Neural progenitor cell (in vitro differentiated cells): ENCODE results near the gene APLP2. TPM values are rescaled to one million over a fixed set of nuclear protein-coding genes. Genes with fewer than 3 reads are reported as not detected.

Source experiments
- DNase-seq: peaks from one replicate; pipeline ENCODE4 v3.0.0-alpha.2; 2016; ENCODE audit warnings: low spot score
- H2AFZ ChIP-seq: fragments of 200-600 bp; sonication (generic); replicated peaks from 2 replicates; pipeline ENCODE4 v1.6.1; 2016; ENCODE audit warnings: antibody characterized with exemption
- H3F3A ChIP-seq: fragments of 200-600 bp; sonication (generic); 2 replicates; pipeline ENCODE4 v1.6.1; 2016; ENCODE audit warnings: antibody characterized with exemption, low read depth
- H3K27ac ChIP-seq: fragments of 200-600 bp; sonication (generic); 2 replicates; pipeline ENCODE4 v1.5.1; 2016; ENCODE audit warnings: mild to moderate bottlenecking
- H3K27me3 ChIP-seq: fragments of 200-600 bp; sonication (generic); 2 replicates; pipeline ENCODE4 v1.6.1; 2016; ENCODE audit warnings: mild to moderate bottlenecking, moderate library complexity
- H3K36me3 ChIP-seq: fragments of 200-600 bp; sonication (generic); 2 replicates; pipeline ENCODE4 v1.5.1; 2016
- H3K4me1 ChIP-seq: fragments of 200-600 bp; sonication (generic); 2 replicates; pipeline ENCODE4 v1.6.1; 2016; ENCODE audit warnings: mixed run types
- H3K4me2 ChIP-seq: fragments of 200-600 bp; sonication (generic); 2 replicates; pipeline ENCODE4 v1.6.1; 2016
- H3K4me3 ChIP-seq: fragments of 200-600 bp; sonication (generic); 2 replicates; pipeline ENCODE4 v1.5.1; 2016
- H3K79me2 ChIP-seq: fragments of 200-600 bp; sonication (generic); 2 replicates; pipeline ENCODE4 v1.6.1; 2016; ENCODE audit warnings: low read depth
- H3K9ac ChIP-seq: fragments of 200-600 bp; sonication (generic); 2 replicates; pipeline ENCODE4 v1.6.1; 2016
- H3K9me3 ChIP-seq: fragments of 200-600 bp; sonication (generic); 2 replicates; pipeline ENCODE4 v1.5.1; 2016; ENCODE audit warnings: low read depth
- H4K20me1 ChIP-seq: fragments of 200-600 bp; sonication (generic); 2 replicates; pipeline ENCODE4 v1.6.1; 2016; ENCODE audit warnings: low read depth
- H3K27ac Mint-ChIP-seq: 3 replicates; pipeline ENCODE4 v1.8.0; 2021; ENCODE audit warnings: mixed read lengths
- H3K27me3 Mint-ChIP-seq: 2 replicates; pipeline ENCODE4 v1.8.0; 2022; ENCODE audit warnings: low read depth, mild to moderate bottlenecking, inconsistent platforms, moderate library complexity, mixed read lengths; ENCODE audit not compliant: insufficient read depth
- H3K36me3 Mint-ChIP-seq: 3 replicates; pipeline ENCODE4 v1.8.0; 2021; ENCODE audit warnings: mixed read lengths
- H3K4me1 Mint-ChIP-seq: 3 replicates; pipeline ENCODE4 v1.8.0; 2021; ENCODE audit warnings: mixed read lengths
- H3K4me3 Mint-ChIP-seq: 3 replicates; pipeline ENCODE4 v1.8.0; 2021; ENCODE audit warnings: mild to moderate bottlenecking, moderate library complexity, mixed read lengths
- H3K9me3 Mint-ChIP-seq: 3 replicates; pipeline ENCODE4 v1.8.0; 2020; ENCODE audit warnings: mixed read lengths
- EZH2 ChIP-seq: fragments of 200-600 bp; sonication (generic); IDR thresholded peaks from 2 replicates; pipeline ENCODE4 v1.6.1; 2017; ENCODE audit warnings: antibody characterized with exemption, mild to moderate bottlenecking, moderate library complexity
- EZH2phosphoT487 ChIP-seq: fragments of 200-600 bp; sonication (generic); IDR thresholded peaks from 2 replicates; pipeline ENCODE4 v1.6.1; 2017; ENCODE audit warnings: antibody characterized with exemption
- total RNA-seq: library from RNA; depleted of rRNA; stranded (reverse); fragments of >200 nt; gene quantifications from 2 replicates; pipeline ENCODE4 v1.2.3, GENCODE V29; 2015; ENCODE audit warnings: low replicate concordance
- TF ChIP-seq, protein P1 (sequence below): fragments of 200-600 bp; sonication (generic); IDR thresholded peaks from 2 replicates; pipeline ENCODE4 v1.5.1; 2017; ENCODE audit warnings: antibody characterized with exemption, mild to moderate bottlenecking

APLP2 gene
- total RNA-seq, 1 donor from 2014 or later: 455 TPM

DNA sequence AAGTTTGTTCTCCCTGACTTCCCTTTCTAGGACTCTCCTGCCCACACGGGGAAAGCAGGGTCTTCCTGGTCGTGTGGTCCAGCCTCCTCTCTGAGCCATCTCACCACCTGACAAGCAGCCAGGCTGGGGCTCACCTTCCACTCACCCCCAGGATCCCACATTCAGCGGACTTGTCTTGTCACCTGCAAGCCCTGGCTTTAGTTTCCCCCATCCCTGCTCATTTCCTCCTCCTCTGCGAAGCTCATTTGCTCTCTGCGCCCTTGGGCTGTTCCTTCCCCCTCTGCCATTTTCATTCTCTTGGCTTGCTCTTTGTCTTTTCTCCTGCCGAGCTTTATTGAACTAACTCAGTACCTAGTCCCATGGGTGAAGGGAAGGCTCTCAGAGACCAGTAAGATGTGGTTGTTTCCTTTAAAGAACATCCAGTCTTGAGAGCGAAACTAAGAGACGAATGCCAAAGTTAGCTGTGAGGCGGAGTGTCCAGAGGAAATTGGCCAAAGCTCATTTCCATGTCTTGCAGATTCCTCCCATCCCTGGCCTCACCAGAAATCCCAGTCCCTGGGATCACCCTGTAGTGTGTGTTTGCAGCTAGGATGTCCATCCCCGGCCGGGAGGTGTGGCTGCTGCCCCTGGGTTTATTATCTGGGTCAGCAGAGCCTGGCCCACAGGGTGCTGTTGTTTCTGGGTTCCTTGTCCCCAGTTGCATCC is 91.9 kb downstream of the APLP2 start:
- Histone ChIP-seq H3K27ac (no peak overlapping the region), H3K36me3 (no peaks in the 10 kb centered on the region), H3K4me2 (no peak overlapping the region), H3K4me1 (peaks cover 14% of the 10 kb centered on the region), H3K4me3 (no peak overlapping the region), H3F3A (peaks cover 9% of the 10 kb centered on the region), H3K9me3 (no peaks in the 10 kb centered on the region), H4K20me1 (no peaks in the 10 kb centered on the region), H3K9ac (no peak overlapping the region), H2AFZ (no peak overlapping the region), H3K27me3 (peaks cover 61% of the 10 kb centered on the region), H3K79me2 (no peaks in the 10 kb centered on the region)
- DNase-seq: no peak
- peaks cover 42% of the 10 kb centered on the region for H3K27me3 Mint-ChIP-seq
- no peak overlapping the region for H3K27ac Mint-ChIP-seq
- H3K9me3 Mint-ChIP-seq: no peaks in the 10 kb centered on the region
- no peaks in the 10 kb centered on the region for H3K36me3 Mint-ChIP-seq
- TF ChIP-seq, protein P1, sequence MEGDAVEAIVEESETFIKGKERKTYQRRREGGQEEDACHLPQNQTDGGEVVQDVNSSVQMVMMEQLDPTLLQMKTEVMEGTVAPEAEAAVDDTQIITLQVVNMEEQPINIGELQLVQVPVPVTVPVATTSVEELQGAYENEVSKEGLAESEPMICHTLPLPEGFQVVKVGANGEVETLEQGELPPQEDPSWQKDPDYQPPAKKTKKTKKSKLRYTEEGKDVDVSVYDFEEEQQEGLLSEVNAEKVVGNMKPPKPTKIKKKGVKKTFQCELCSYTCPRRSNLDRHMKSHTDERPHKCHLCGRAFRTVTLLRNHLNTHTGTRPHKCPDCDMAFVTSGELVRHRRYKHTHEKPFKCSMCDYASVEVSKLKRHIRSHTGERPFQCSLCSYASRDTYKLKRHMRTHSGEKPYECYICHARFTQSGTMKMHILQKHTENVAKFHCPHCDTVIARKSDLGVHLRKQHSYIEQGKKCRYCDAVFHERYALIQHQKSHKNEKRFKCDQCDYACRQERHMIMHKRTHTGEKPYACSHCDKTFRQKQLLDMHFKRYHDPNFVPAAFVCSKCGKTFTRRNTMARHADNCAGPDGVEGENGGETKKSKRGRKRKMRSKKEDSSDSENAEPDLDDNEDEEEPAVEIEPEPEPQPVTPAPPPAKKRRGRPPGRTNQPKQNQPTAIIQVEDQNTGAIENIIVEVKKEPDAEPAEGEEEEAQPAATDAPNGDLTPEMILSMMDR: no peak
- TF ChIP-seq EZH2phosphoT487: no peak
- TF ChIP-seq EZH2: no peak
- no peak overlapping the region for H3K4me3 Mint-ChIP-seq
- H3K4me1 Mint-ChIP-seq: peaks cover 10% of the 10 kb centered on the region

DNA sequence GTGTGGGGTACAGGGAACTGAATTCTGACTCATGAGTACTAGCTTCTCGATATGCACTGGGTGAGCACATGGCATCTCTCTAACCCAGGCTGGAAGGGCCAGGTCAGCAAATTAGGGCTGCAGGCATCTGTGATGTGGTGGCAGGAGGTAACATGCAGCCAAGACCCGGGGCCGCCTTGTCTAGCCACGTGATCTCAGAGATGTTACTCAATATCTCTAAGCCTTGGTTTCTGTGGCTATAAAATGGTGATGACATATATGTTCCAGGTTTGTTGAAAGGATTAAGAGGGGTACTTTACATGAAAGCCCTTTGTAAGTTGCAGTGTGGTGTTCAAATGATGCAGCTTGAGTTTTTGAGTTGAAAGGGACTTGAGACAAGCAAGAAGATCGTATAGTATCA is 93.0 kb downstream of the APLP2 start:
- Histone ChIP-seq H2AFZ (no peak overlapping the region), H3K4me1 (peaks cover 14% of the 10 kb centered on the region), H4K20me1 (no peaks in the 10 kb centered on the region), H3K27ac (no peak overlapping the region), H3K9ac (no peak overlapping the region), H3K27me3 (peaks cover 52% of the 10 kb centered on the region), H3K4me3 (no peak overlapping the region), H3K79me2 (no peaks in the 10 kb centered on the region), H3K9me3 (no peaks in the 10 kb centered on the region), H3F3A (peaks cover 9% of the 10 kb centered on the region), H3K4me2 (no peak overlapping the region), H3K36me3 (no peaks in the 10 kb centered on the region)
- H3K4me3 Mint-ChIP-seq: no peak overlapping the region
- peaks cover 10% of the 10 kb centered on the region for H3K4me1 Mint-ChIP-seq
- no peak overlapping the region for H3K27ac Mint-ChIP-seq
- TF ChIP-seq EZH2: no peak
- no peaks in the 10 kb centered on the region for H3K9me3 Mint-ChIP-seq
- H3K27me3 Mint-ChIP-seq: peaks cover 42% of the 10 kb centered on the region
- DNase-seq: no peak
- no peaks in the 10 kb centered on the region for H3K36me3 Mint-ChIP-seq

DNA sequence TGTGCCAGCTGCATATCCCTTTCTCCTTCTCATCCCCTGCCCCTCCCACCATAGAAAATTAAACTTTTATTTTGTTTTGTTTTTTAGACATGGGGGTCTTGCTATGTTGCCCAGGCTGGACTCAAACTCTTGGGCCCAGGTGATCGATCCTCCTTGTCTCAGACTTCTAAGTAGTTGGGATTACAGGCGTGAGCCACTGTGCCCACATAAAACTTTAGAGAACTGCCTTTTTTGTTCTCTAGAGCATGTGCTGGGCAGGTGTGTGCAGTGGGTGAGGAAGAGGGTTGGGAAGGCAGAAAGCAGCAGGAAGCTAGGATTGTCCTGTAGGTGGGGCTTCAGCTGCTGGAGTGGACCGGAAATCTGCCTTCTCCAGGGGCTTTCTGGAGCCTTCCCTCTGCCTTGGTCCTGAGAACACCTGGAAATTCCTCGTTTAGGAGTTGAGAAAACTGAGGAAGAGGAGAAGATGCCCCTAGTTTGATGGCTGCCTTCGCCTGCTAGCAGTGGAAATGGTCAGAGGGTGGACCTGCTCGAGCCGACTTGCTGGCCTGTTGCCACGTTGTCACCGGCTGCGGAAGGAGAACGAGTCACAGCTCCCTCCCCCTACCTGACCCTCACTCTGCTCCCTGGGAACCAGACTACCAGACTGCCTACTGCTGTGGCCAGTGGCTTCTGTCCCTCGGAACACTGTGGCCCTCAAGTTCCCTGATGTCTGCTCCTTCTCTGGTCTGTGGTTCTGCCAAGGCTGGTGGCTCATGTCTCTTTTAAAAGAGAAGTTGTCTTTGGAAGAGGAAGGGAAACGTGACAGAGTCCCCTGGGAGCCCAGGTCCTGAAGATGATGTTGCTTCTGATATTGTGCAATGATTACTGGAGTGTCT is 93.9 kb downstream of the APLP2 start:
- Mint-ChIP-seq H3K4me3 (no peak overlapping the region), H3K9me3 (no peaks in the 10 kb centered on the region), H3K27ac (no peak overlapping the region), H3K36me3 (no peaks in the 10 kb centered on the region), H3K4me1 (peaks cover 8% of the 10 kb centered on the region), H3K27me3 (peaks cover 36% of the 10 kb centered on the region)
- Histone ChIP-seq H4K20me1 (no peaks in the 10 kb centered on the region), H3F3A (peaks cover 7% of the 10 kb centered on the region), H3K4me1 (peaks cover 14% of the 10 kb centered on the region), H3K9ac (no peak overlapping the region), H3K9me3 (no peaks in the 10 kb centered on the region), H3K36me3 (no peaks in the 10 kb centered on the region), H3K27ac (no peak overlapping the region), H2AFZ (no peak overlapping the region), H3K27me3 (peaks cover 43% of the 10 kb centered on the region), H3K4me3 (no peak overlapping the region), H3K79me2 (no peaks in the 10 kb centered on the region), H3K4me2 (no peak overlapping the region)
- TF ChIP-seq, protein P1: no peak
- TF ChIP-seq EZH2phosphoT487 (no peak), EZH2 (no peak)
- DNase-seq: no peak

DNA sequence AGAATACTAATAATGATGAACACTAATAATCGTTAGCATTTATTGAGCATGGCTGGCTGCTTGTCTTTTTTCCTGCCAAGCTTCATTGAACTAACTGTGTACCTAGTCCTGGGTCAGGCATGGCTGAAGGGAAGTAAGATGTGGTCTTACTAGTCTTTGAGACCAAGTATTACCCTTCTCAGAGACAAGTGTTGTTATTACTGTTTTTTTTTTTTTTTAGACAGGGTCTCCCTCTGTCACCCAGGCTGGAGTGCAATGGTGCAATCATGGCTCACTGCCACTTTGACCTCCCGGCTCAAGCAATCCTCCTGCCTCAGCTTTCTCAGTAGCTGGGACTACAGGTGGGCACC is 94.5 kb downstream of the APLP2 start:
- TF ChIP-seq, protein P1: no peak
- TF ChIP-seq EZH2phosphoT487 (no peak), EZH2 (no peak)
- Mint-ChIP-seq H3K9me3 (no peaks in the 10 kb centered on the region), H3K4me3 (no peak overlapping the region), H3K36me3 (no peaks in the 10 kb centered on the region), H3K27me3 (peaks cover 30% of the 10 kb centered on the region), H3K27ac (no peak overlapping the region), H3K4me1 (peaks cover 5% of the 10 kb centered on the region)
- H3K9ac ChIP-seq: no peak overlapping the region
- DNase-seq: no peak
- peaks cover 14% of the 10 kb centered on the region for H3K4me1 ChIP-seq
- H3K4me3 ChIP-seq: no peak overlapping the region
- H3K4me2 ChIP-seq: no peak overlapping the region
- H2AFZ ChIP-seq: no peak overlapping the region
- H4K20me1 ChIP-seq: no peaks in the 10 kb centered on the region
- peaks cover 37% of the 10 kb centered on the region for H3K27me3 ChIP-seq
- no peaks in the 10 kb centered on the region for H3K79me2 ChIP-seq
- peaks cover under 1% of the 10 kb centered on the region for H3F3A ChIP-seq
- H3K27ac ChIP-seq: no peak overlapping the region
- no peaks in the 10 kb centered on the region for H3K9me3 ChIP-seq
- H3K36me3 ChIP-seq: no peaks in the 10 kb centered on the region
